Measurements from ENCODE around the gene DOK6. TPM values are rescaled to one million over a fixed set of nuclear protein-coding genes. Genes with fewer than 3 reads are reported as not detected.
"Not testable (repeated sequence)": the region's sequence is repeated elsewhere in the genome, so short reads cannot be mapped to it uniquely, and the experiment has no call there.

The DOK6 gene
- 1 to 10 TPM in 1 of 4 donors, under 1 TPM in 2, not detected in 1; 0.27 to 5.7 (median 0.63) TPM for polyA plus RNA-seq
- long read RNA-seq, donor 1 = 0 reads
- long read RNA-seq, donor 2, full-length matches to known transcripts = 1 of 1 reads
- long read RNA-seq, donor 2, partial matches to known transcripts = 0 of 1 reads
- long read RNA-seq, donor 2, other reads (novel, unspliced or antisense) = 0 of 1 reads
- long read RNA-seq, donor 3 = 0 reads
- long read RNA-seq, donor 4 = 0 reads
- long read RNA-seq, donor 5 = 0 reads
- long read RNA-seq, donor 6, full-length matches to known transcripts = 1 of 1 reads
- long read RNA-seq, donor 6, partial matches to known transcripts = 0 of 1 reads
- long read RNA-seq, donor 6, other reads (novel, unspliced or antisense) = 0 of 1 reads
- long read RNA-seq, donor 7, full-length matches to known transcripts = 2 of 2 reads
- long read RNA-seq, donor 7, partial matches to known transcripts = 0 of 2 reads
- long read RNA-seq, donor 7, other reads (novel, unspliced or antisense) = 0 of 2 reads
- long read RNA-seq, donor 8 = 0 reads
- long read RNA-seq, donor 9, full-length matches to known transcripts = 1 of 1 reads
- long read RNA-seq, donor 9, partial matches to known transcripts = 0 of 1 reads
- long read RNA-seq, donor 9, other reads (novel, unspliced or antisense) = 0 of 1 reads
- long read RNA-seq, donor 10, full-length matches to known transcripts = 2 of 2 reads
- long read RNA-seq, donor 10, partial matches to known transcripts = 0 of 2 reads
- long read RNA-seq, donor 10, other reads (novel, unspliced or antisense) = 0 of 2 reads

DNA sequence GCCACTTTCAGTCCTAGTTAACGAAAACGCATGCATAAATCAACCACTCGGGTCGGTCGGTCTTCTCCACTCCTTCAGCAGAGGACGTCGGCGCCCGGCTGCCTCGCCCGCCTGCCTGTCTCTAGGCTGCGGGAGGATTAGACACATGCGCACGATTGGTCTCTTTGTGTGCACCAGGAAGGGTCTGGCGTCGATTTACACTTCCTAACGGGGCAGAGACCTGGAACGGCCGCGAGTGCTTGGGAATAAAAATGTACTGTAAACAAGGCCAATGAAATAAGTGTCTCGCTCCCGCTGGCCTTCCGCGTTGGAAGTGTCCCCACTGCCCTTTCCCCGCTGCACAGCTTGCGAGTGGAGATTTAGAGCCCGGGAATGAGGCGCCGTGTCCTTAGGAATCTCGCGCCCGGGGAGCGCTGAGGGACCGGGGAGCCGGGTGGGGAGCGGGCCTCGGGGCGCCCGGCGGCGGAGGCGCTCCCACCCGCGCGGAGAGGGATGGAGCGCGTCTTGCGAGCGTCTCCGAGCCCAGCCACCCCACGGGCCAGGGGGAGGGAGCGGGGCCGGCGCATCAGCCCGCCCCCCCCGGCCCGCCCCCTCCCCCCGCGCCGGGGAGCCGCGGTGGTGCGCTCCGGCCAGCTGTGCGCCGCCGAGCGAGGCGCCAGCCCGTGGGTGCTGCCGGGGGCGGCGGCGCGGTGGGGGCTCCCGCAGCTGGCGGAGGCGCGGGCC is at the start of gene DOK6:
Gene DOK6, plus strand, starts transcription at position 636 of the 723 bp plus-strand sequence.
- H3K27ac ChIP-seq (ENCODE audit: low read depth in 1 of 3, low read length in 2 of 3) = peak within 1 kb of the TSS in 2 of 3 donors; percentile 26 to 76
- FAIRE-seq (no peak), DNase-seq (peak in 1 of 2 donors; percentile 55)
- H3K4me1 ChIP-seq (ENCODE audit: control insufficient read depth in 3 of 3, insufficient read depth in 2 of 3, low read depth in 1 of 3, low read length in 2 of 3) = no peaks in the 10 kb centered on the region
- peak within 1 kb of the TSS in 2 of 3 donors; percentile 41 to 63 for H3K4me3 ChIP-seq (ENCODE audit: low read depth in 1 of 3, low read length in 3 of 3)
- H3K27me3 ChIP-seq (ENCODE audit: control insufficient read depth in 3 of 3, insufficient read depth in 3 of 3, low read length in 3 of 3) = peaks cover 13 to 36% (median 15%) of the 10 kb centered on the region in 3 donors
- peaks cover 0 to 3% of the 10 kb centered on the region in 2 donors for H3K9me3 ChIP-seq (ENCODE audit: control insufficient read depth in 2 of 2, insufficient read depth in 1 of 2, low read depth in 1 of 2, low read length in 1 of 2)
- H3K36me3 ChIP-seq (ENCODE audit: control insufficient read depth in 3 of 3, insufficient read depth in 2 of 3, low read depth in 1 of 3, low read length in 3 of 3) = no peaks in the 10 kb centered on the region
- WGBS, 3 donors = 0 to 2% (median 1%) methylated on average over 32 to 79 of the region's 79 CpGs

DNA sequence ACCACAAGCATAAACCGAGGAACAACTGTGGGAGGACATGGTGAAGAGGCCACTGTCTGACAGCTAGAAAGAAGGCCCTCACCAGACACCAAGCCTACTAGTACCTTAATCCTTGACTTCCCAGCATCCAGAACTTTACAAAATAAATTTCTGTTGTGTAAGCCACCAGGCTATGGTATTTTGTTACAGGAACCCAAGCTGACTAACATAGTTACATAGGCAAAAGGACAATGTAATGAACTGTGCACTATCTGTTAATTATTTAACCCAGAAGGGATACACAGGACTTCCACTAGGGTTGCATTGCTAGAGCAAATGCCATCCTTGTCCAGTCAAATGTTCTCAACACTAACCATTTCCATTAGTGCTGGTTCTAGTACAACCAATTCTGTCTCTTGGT is 47.7 kb upstream of the DOK6 start:
- WGBS, 3 donors = 88 to 100% (median 92%) methylated on average over 1 of the region's 1 CpG
- no peaks in the 10 kb centered on the region for H3K4me1 ChIP-seq (ENCODE audit: control insufficient read depth in 3 of 3, insufficient read depth in 2 of 3, low read depth in 1 of 3, low read length in 2 of 3)
- no peaks in the 10 kb centered on the region for H3K9me3 ChIP-seq (ENCODE audit: control insufficient read depth in 2 of 2, insufficient read depth in 1 of 2, low read depth in 1 of 2, low read length in 1 of 2)
- no peak for DNase-seq
- FAIRE-seq = no peak
- no peaks in the 10 kb centered on the region for H3K27me3 ChIP-seq (ENCODE audit: control insufficient read depth in 3 of 3, insufficient read depth in 3 of 3, low read length in 3 of 3)
- no peaks in the 10 kb centered on the region for H3K36me3 ChIP-seq (ENCODE audit: control insufficient read depth in 3 of 3, insufficient read depth in 2 of 3, low read depth in 1 of 3, low read length in 3 of 3)
- H3K4me3 ChIP-seq (ENCODE audit: low read depth in 1 of 3, low read length in 3 of 3) = no peak overlapping the region
- no peak overlapping the region for H3K27ac ChIP-seq (ENCODE audit: low read depth in 1 of 3, low read length in 2 of 3)

DNA sequence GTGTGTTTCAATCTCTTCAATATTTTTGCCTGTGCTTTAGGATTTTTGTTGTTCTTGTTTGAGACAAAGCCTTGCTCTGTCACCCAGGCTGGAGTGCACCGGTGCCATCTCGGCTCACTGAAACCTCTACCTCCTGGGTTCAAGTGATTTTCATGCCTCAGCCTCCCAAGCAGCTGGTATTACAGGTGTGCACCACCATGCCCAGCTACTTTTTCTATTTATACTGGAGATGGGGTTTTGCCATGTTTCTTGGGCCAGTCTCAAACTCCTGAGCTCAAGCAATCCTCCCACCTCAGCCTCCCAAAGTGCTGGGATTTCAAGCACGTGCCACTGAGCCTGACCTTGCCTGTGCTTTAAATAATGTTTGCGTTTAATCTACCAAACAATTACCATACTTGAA is 43.1 kb upstream of the DOK6 start:
- DNase-seq = no peak
- Histone ChIP-seq H3K27ac (ENCODE audit: low read depth in 1 of 3, low read length in 2 of 3) (no peak overlapping the region), H3K9me3 (ENCODE audit: control insufficient read depth in 2 of 2, insufficient read depth in 1 of 2, low read depth in 1 of 2, low read length in 1 of 2) (peaks cover 0 to 8% of the 10 kb centered on the region in 2 donors), H3K36me3 (ENCODE audit: control insufficient read depth in 3 of 3, insufficient read depth in 2 of 3, low read depth in 1 of 3, low read length in 3 of 3) (no peaks in the 10 kb centered on the region), H3K4me3 (ENCODE audit: low read depth in 1 of 3, low read length in 3 of 3) (no peak overlapping the region), H3K4me1 (ENCODE audit: control insufficient read depth in 3 of 3, insufficient read depth in 2 of 3, low read depth in 1 of 3, low read length in 2 of 3) (no peaks in the 10 kb centered on the region), H3K27me3 (ENCODE audit: control insufficient read depth in 3 of 3, insufficient read depth in 3 of 3, low read length in 3 of 3) (no peaks in the 10 kb centered on the region)
- FAIRE-seq = no peak
- 77 to 85% (median 79%) methylated on average over 4 of the region's 4 CpGs for WGBS, 3 donors

DNA sequence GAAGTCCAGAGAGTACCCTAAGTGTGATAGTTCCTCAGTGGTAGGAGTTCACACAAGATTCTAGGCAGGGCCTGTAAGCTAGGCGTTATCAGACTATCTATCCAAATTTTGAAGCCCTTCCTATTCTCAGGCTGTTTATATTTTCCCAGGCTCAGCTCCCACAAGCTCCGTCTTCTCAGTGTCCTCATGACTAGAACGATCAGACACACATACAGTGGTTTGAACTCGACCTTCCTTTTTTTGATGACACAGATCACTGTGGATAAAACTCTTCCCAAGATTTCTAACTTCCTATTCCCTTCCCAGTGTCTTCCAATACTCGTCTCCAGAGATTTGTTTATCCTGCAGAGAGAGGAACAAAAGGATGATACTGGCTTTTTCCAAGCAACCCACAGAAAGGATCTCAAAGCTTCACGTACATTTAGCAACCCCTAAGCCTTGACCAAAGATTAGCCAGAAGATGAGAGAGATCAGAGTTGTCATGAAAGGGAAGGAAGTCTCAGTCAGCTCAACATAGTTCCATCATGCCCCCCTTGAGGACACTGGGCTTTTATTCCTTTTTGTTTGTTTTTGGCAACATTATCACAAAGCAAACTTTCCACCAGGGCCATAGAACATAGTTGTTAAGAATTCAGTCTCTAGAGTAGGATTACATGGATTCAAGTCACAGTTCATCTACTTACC is 42.3 kb upstream of the DOK6 start:
- FAIRE-seq (no peak), DNase-seq (no peak)
- Histone ChIP-seq H3K4me1 (ENCODE audit: control insufficient read depth in 3 of 3, insufficient read depth in 2 of 3, low read depth in 1 of 3, low read length in 2 of 3) (no peaks in the 10 kb centered on the region), H3K27me3 (ENCODE audit: control insufficient read depth in 3 of 3, insufficient read depth in 3 of 3, low read length in 3 of 3) (no peaks in the 10 kb centered on the region), H3K4me3 (ENCODE audit: low read depth in 1 of 3, low read length in 3 of 3) (no peak overlapping the region), H3K27ac (ENCODE audit: low read depth in 1 of 3, low read length in 2 of 3) (no peak overlapping the region), H3K36me3 (ENCODE audit: control insufficient read depth in 3 of 3, insufficient read depth in 2 of 3, low read depth in 1 of 3, low read length in 3 of 3) (no peaks in the 10 kb centered on the region), H3K9me3 (ENCODE audit: control insufficient read depth in 2 of 2, insufficient read depth in 1 of 2, low read depth in 1 of 2, low read length in 1 of 2) (peaks cover 0 to 8% of the 10 kb centered on the region in 2 donors)
- WGBS, 3 donors = 38 to 47% (median 47%) methylated on average over 6 of the region's 6 CpGs

DNA sequence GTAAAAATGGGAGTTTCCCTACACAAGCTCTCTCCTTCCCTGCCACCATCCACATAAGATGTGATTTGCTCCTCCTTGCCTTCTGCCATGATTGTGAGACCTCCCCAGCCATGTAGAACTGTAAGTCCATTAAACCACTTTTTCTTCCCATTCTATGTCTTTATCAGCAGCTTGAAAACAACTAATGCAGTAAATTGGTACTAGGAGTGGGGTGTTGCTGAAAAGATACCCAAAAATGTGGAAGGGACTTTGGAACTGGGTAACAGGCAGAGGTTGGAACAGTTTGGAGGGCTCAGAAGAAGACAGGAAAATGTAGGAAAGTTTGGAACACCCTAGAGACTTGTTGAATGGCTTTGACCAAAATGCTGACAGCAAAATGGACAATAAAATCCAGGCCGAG is 40.9 kb upstream of the DOK6 start:
- not testable (repeated sequence) for H3K36me3 ChIP-seq (ENCODE audit: control insufficient read depth in 3 of 3, insufficient read depth in 2 of 3, low read depth in 1 of 3, low read length in 3 of 3); H3K4me3 ChIP-seq (ENCODE audit: low read depth in 1 of 3, low read length in 3 of 3); H3K27ac ChIP-seq (ENCODE audit: low read depth in 1 of 3, low read length in 2 of 3); H3K9me3 ChIP-seq (ENCODE audit: control insufficient read depth in 2 of 2, insufficient read depth in 1 of 2, low read depth in 1 of 2, low read length in 1 of 2); H3K4me1 ChIP-seq (ENCODE audit: control insufficient read depth in 3 of 3, insufficient read depth in 2 of 3, low read depth in 1 of 3, low read length in 2 of 3); H3K27me3 ChIP-seq (ENCODE audit: control insufficient read depth in 3 of 3, insufficient read depth in 3 of 3, low read length in 3 of 3); FAIRE-seq; DNase-seq
- 75 to 91% (median 83%) methylated on average over 1 of the region's 1 CpG for WGBS, 3 donors

DNA sequence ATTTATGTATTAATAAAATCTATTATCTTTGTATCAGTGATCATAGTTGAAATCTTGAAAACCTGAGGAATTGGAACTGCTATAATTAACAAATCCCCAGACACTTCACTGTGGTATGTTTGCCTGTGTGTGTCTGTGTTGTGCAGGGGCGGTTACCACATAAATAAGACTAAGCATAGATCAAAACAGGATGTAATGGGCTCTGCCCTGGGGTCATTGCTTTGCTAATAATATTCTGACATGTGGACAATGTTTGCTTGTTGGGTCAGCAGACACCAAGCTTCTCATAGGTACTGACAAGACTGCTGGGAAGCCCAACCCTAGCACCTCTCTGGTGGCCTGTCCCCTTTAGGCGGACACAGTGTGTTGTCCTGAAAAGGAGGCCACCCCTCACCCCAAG is 35.8 kb upstream of the DOK6 start:
- H3K4me3 ChIP-seq (ENCODE audit: low read depth in 1 of 3, low read length in 3 of 3) = no peak overlapping the region
- 63 to 83% (median 82%) methylated on average over 2 of the region's 2 CpGs for WGBS, 3 donors
- no peak for FAIRE-seq
- no peaks in the 10 kb centered on the region for H3K36me3 ChIP-seq (ENCODE audit: control insufficient read depth in 3 of 3, insufficient read depth in 2 of 3, low read depth in 1 of 3, low read length in 3 of 3)
- H3K9me3 ChIP-seq (ENCODE audit: control insufficient read depth in 2 of 2, insufficient read depth in 1 of 2, low read depth in 1 of 2, low read length in 1 of 2) = peaks cover 0 to 5% of the 10 kb centered on the region in 2 donors
- no peak for DNase-seq
- H3K27me3 ChIP-seq (ENCODE audit: control insufficient read depth in 3 of 3, insufficient read depth in 3 of 3, low read length in 3 of 3) = no peaks in the 10 kb centered on the region
- H3K27ac ChIP-seq (ENCODE audit: low read depth in 1 of 3, low read length in 2 of 3) = no peak overlapping the region
- no peaks in the 10 kb centered on the region for H3K4me1 ChIP-seq (ENCODE audit: control insufficient read depth in 3 of 3, insufficient read depth in 2 of 3, low read depth in 1 of 3, low read length in 2 of 3)

DNA sequence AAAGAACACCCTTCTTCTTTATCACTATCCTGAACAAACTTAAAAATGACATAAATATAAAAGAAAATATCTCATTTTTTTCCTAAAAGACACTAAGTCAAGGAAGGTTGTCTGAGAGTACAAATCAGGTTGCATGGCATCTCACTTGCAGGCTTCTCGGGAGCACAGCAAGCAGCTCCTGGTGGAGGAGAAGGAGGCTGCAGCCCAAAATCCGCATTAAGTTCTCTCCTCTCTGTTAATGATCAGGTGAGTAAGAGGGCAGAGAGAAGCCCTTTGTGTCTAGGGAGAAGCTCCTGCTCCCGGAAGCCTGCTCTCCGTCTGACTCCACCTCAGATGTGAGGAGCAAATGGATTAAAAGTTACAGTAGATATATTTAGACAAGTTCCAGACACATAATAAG is 35.0 kb upstream of the DOK6 start:
- Histone ChIP-seq H3K4me1 (ENCODE audit: control insufficient read depth in 3 of 3, insufficient read depth in 2 of 3, low read depth in 1 of 3, low read length in 2 of 3) (no peaks in the 10 kb centered on the region), H3K9me3 (ENCODE audit: control insufficient read depth in 2 of 2, insufficient read depth in 1 of 2, low read depth in 1 of 2, low read length in 1 of 2) (peaks cover 0 to under 1% of the 10 kb centered on the region in 2 donors), H3K4me3 (ENCODE audit: low read depth in 1 of 3, low read length in 3 of 3) (no peak overlapping the region), H3K27ac (ENCODE audit: low read depth in 1 of 3, low read length in 2 of 3) (no peak overlapping the region), H3K36me3 (ENCODE audit: control insufficient read depth in 3 of 3, insufficient read depth in 2 of 3, low read depth in 1 of 3, low read length in 3 of 3) (no peaks in the 10 kb centered on the region), H3K27me3 (ENCODE audit: control insufficient read depth in 3 of 3, insufficient read depth in 3 of 3, low read length in 3 of 3) (no peaks in the 10 kb centered on the region)
- DNase-seq = no peak
- FAIRE-seq = no peak
- 77 to 83% (median 79%) methylated on average over 4 of the region's 4 CpGs for WGBS, 3 donors

DNA sequence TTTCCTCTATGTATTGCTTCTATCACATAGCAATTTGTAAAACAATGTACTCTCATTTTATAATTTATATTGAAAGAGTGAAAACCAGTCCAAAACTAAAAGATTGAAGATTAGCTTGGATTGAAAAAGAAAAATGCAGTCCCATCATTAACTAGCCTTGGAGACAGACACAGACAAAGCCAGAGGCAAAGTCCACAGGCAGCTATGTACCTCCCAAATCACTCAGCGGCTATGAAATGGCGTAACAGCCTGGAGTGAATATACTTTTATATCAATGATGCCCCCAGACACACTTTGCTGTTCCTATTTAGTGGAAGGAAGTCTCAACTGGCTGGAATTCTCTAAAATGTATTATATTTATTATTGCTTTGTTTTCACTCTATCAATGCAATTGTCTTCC is 33.6 kb upstream of the DOK6 start:
- H3K9me3 ChIP-seq (ENCODE audit: control insufficient read depth in 2 of 2, insufficient read depth in 1 of 2, low read depth in 1 of 2, low read length in 1 of 2) = no peaks in the 10 kb centered on the region
- H3K27ac ChIP-seq (ENCODE audit: low read depth in 1 of 3, low read length in 2 of 3) = no peak overlapping the region
- no peak overlapping the region for H3K4me3 ChIP-seq (ENCODE audit: low read depth in 1 of 3, low read length in 3 of 3)
- H3K36me3 ChIP-seq (ENCODE audit: control insufficient read depth in 3 of 3, insufficient read depth in 2 of 3, low read depth in 1 of 3, low read length in 3 of 3) = no peaks in the 10 kb centered on the region
- no peaks in the 10 kb centered on the region for H3K27me3 ChIP-seq (ENCODE audit: control insufficient read depth in 3 of 3, insufficient read depth in 3 of 3, low read length in 3 of 3)
- H3K4me1 ChIP-seq (ENCODE audit: control insufficient read depth in 3 of 3, insufficient read depth in 2 of 3, low read depth in 1 of 3, low read length in 2 of 3) = no peaks in the 10 kb centered on the region
- FAIRE-seq = no peak
- WGBS, 3 donors = 32 to 77% (median 44%) methylated on average over 2 of the region's 2 CpGs
- no peak for DNase-seq
